ENCODE measurements around the gene SUCNR1.

- TF ChIP-seq CTCF (IDR thresholded peaks at IDR 0.05) (no peak), POLR2A (IDR thresholded peaks at IDR 0.05) (no peak)
Measured at GRCh38 chr3:151905647-151906046, 32.2 kb downstream of the SUCNR1 start.
